Spleen (tissue), 11 donors: ENCODE measurements around the gene PITPNC1. TPM values are rescaled to one million over a fixed set of nuclear protein-coding genes. Genes with fewer than 3 reads are reported as not detected.

Source experiments
- DNase-seq: peaks from one replicate; pipeline ENCODE4 v3.0.0-alpha.2; 2020
- H3K27ac ChIP-seq, 8 donors: fragments of 200-600 bp; sonication (generic) in 7 of 8; 1 replicate in 4 of 8; 2 replicates in 4 of 8; pipeline versions ENCODE4 v1.5.0 to v1.8.0; 2016 to 2021; ENCODE audit warnings: inconsistent platforms in 4 of 8, mild to moderate bottlenecking in 4 of 8, moderate library complexity in 1 of 8
- H3K27me3 ChIP-seq, 7 donors: fragments of 200-600 bp; sonication (generic) in 6 of 7; replicated peaks in 1 of 7; 1 replicate in 4 of 7; 2 replicates in 3 of 7; pipeline versions ENCODE4 v1.5.0 to v1.8.0; 2016 to 2021; ENCODE audit warnings: inconsistent platforms in 3 of 7, mild to moderate bottlenecking in 1 of 7
- H3K36me3 ChIP-seq, 6 donors: fragments of 200-600 bp; sonication (generic) in 5 of 6; 1 replicate in 4 of 6; 2 replicates in 2 of 6; pipeline versions ENCODE4 v1.5.0 to v1.8.0; 2016 to 2021; ENCODE audit warnings: inconsistent platforms in 2 of 6
- H3K4me1 ChIP-seq, 6 donors: fragments of 200-600 bp; sonication (generic) in 5 of 6; 1 replicate in 3 of 6; 2 replicates in 3 of 6; pipeline versions ENCODE4 v1.5.0 to v1.8.0; 2016 to 2021; ENCODE audit warnings: inconsistent platforms in 3 of 6
- H3K4me3 ChIP-seq, 8 donors: fragments of 200-600 bp; sonication (generic) in 7 of 8; 1 replicate in 4 of 8; 2 replicates in 4 of 8; pipeline versions ENCODE4 v1.5.0 to v1.8.0; 2016 to 2021; ENCODE audit warnings: inconsistent platforms in 4 of 8, mild to moderate bottlenecking in 4 of 8, moderate library complexity in 2 of 8
- H3K9me3 ChIP-seq, 8 donors: fragments of 200-600 bp; sonication (generic) in 7 of 8; 1 replicate in 4 of 8; 2 replicates in 4 of 8; pipeline versions ENCODE4 v1.5.0 to v1.8.0; 2016 to 2021; ENCODE audit warnings: inconsistent platforms in 4 of 8
- CTCF ChIP-seq, 11 experiments: fragments of 200-600 bp in 7 of 11; fragments of 450-650 bp in 4 of 11; sonication (generic) in 4 of 11; IDR thresholded peaks in 8 of 11; conservative IDR thresholded peaks in 3 of 11; 1 replicate in 7 of 11; 2 replicates in 4 of 11; pipeline versions ENCODE4 v1.4.0 to v1.8.0; 2016 to 2021; ENCODE audit warnings: antibody characterized with exemption in 11 of 11, inconsistent platforms in 4 of 11, mild to moderate bottlenecking in 1 of 11
- POLR2A ChIP-seq, 3 donors: fragments of 450-650 bp; IDR thresholded peaks; one replicate each; pipeline ENCODE4 v1.5.1; 2017; ENCODE audit warnings: antibody characterized with exemption in 3 of 3, mild to moderate bottlenecking in 1 of 3
- POLR2AphosphoS5 ChIP-seq, 3 donors: sonication (generic); formaldehyde crosslinking; IDR thresholded peaks; one replicate each; pipeline ENCODE4 v1.5.1; 2017; ENCODE audit warnings: antibody characterized with exemption in 3 of 3
- WGBS, 5 donors: extraction: QIAGEN DNeasy Blood & Tissue Kit in 3 of 5; methylation state at CpG; one replicate each; pipeline versions ENCODE4 v1.1.5 to v1.1.7; 2013 to 2018; 5-methylcytosine and 5-hydroxymethylcytosine counted together
- intact Hi-C: fragments of 100-400 bp; cut with DNase I; formaldehyde crosslinking; loops from one replicate; pipeline ENCODE4 v1.15.0; 2023; ENCODE audit warnings: low total_unique reads
- polyA plus RNA-seq, 3 donors: library from polyadenylated mRNA; stranded (reverse); fragments of 200-250 nt; gene quantifications; one replicate each; pipeline ENCODE4 v1.2.1, GENCODE V29; 2013
- total RNA-seq, 7 donors: library from RNA; depleted of rRNA in 3 of 7; stranded (reverse); fragments of >200 nt in 3 of 7; fragmentation: NEBNext Ultra II Directional in 4 of 7; extraction: Animal tissue kit (Norgen Biotek cat#: 25700) in 4 of 7; gene quantifications; one replicate each; pipeline versions ENCODE4 v1.1.0 to v1.2.1, GENCODE V29; 2016 to 2021
- donor health status: healthy with polysubstance abuse.
- donor health status: DM: no; HTN: no; CAD: no; lungs with moderate emphysema.
- donor health status: DM: no; HTN: no; CAD: no.
- donor health status: Bipolar disorder and iron deficiency.
- donor health status: healthy.
- donor health status: DM: no; HTN: no; CAD: no.
- donor health status: DM: yes; HTN: yes; CAD: no.

PITPNC1 gene
- total and polyA plus RNA-seq, 10 donors = 5.8 to 33.8 (median 18.8) TPM

- H3K4me1 ChIP-seq = peaks cover 0 to 2% (median 0%) of the 10 kb centered on the region in 6 donors
- H3K27ac ChIP-seq = no peak overlapping the region
- no peak overlapping the region for H3K4me3 ChIP-seq
- no peaks in the 10 kb centered on the region for H3K27me3 ChIP-seq
- TF ChIP-seq POLR2A (IDR thresholded peaks at IDR 0.05) = no peak
- no peak for TF ChIP-seq CTCF (IDR thresholded peaks at IDR 0.05 in 8 of 11, conservative IDR thresholded peaks at IDR 0.05 in 3 of 11)
- TF ChIP-seq POLR2AphosphoS5 (IDR thresholded peaks at IDR 0.05) = no peak
- no peak for DNase-seq
- WGBS, 5 donors = 91 to 97% (median 95%) methylated on average over 4 of the region's 4 CpGs
- H3K9me3 ChIP-seq = peaks cover 0 to 5% (median 0%) of the 10 kb centered on the region in 8 donors
- intact Hi-C loops = no loop called here
- H3K36me3 ChIP-seq = peaks cover 0 to 23% (median 11%) of the 10 kb centered on the region in 6 donors
Measured at GRCh38 chr17:67666028-67666427, 288.9 kb downstream of the PITPNC1 start.

- 65 to 89% (median 81%) methylated on average over 2 of the region's 2 CpGs for WGBS, 5 donors
- TF ChIP-seq POLR2AphosphoS5 (IDR thresholded peaks at IDR 0.05) = no peak
- TF ChIP-seq POLR2A (IDR thresholded peaks at IDR 0.05) = no peak
- no peak for TF ChIP-seq CTCF (IDR thresholded peaks at IDR 0.05 in 8 of 11, conservative IDR thresholded peaks at IDR 0.05 in 3 of 11)
- DNase-seq = no peak
- Histone ChIP-seq H3K36me3 (peaks cover 0 to 27% (median 11%) of the 10 kb centered on the region in 6 donors), H3K9me3 (peaks cover 0 to 5% (median 0%) of the 10 kb centered on the region in 8 donors), H3K4me3 (no peak overlapping the region), H3K27me3 (no peaks in the 10 kb centered on the region), H3K4me1 (peaks cover 0 to 2% (median 0%) of the 10 kb centered on the region in 6 donors), H3K27ac (no peak overlapping the region)
- intact Hi-C loops = no loop called here
Measured at GRCh38 chr17:67666710-67667109, 289.6 kb downstream of the PITPNC1 start.

GRCh38 chr17:67671493-67671892 is 294.4 kb downstream of the PITPNC1 start:
- H3K4me1 ChIP-seq = peaks cover 0 to 2% (median 0%) of the 10 kb centered on the region in 6 donors
- H3K27ac ChIP-seq = no peak overlapping the region
- WGBS, 5 donors = 81 to 90% (median 89%) methylated on average over 3 of the region's 3 CpGs
- no peak overlapping the region for H3K4me3 ChIP-seq
- no peak for DNase-seq
- H3K36me3 ChIP-seq = peaks cover 0 to 55% (median 11%) of the 10 kb centered on the region in 6 donors
- peaks cover 0 to 5% (median 0%) of the 10 kb centered on the region in 8 donors for H3K9me3 ChIP-seq
- intact Hi-C loops = no loop called here
- no peaks in the 10 kb centered on the region for H3K27me3 ChIP-seq
- no peak for TF ChIP-seq CTCF (IDR thresholded peaks at IDR 0.05 in 8 of 11, conservative IDR thresholded peaks at IDR 0.05 in 3 of 11)
- TF ChIP-seq POLR2A (IDR thresholded peaks at IDR 0.05) = no peak
- no peak for TF ChIP-seq POLR2AphosphoS5 (IDR thresholded peaks at IDR 0.05)

GRCh38 chr17:67672592-67673335 is 295.7 kb downstream of the PITPNC1 start:
- 90 to 95% (median 93%) methylated on average over 10 of the region's 10 CpGs for WGBS, 5 donors
- no peak overlapping the region for H3K4me3 ChIP-seq
- H3K9me3 ChIP-seq = peaks cover 0 to 5% (median 0%) of the 10 kb centered on the region in 8 donors
- H3K36me3 ChIP-seq = peaks cover 0 to 68% (median 11%) of the 10 kb centered on the region in 6 donors
- TF ChIP-seq POLR2AphosphoS5 (IDR thresholded peaks at IDR 0.05) (no peak), POLR2A (IDR thresholded peaks at IDR 0.05) (no peak)
- H3K27ac ChIP-seq = no peak overlapping the region
- DNase-seq = no peak
- no peaks in the 10 kb centered on the region for H3K4me1 ChIP-seq
- intact Hi-C loops = no loop called here
- no peaks in the 10 kb centered on the region for H3K27me3 ChIP-seq
